DOHH2 (cell line): Measurements from ENCODE around the gene RASAL1.

Source experiments
- H3F3A ChIP-seq: fragments of 200-600 bp; sonication (generic), shearing (Covaris generic); 2 replicates; pipeline ENCODE4 v1.6.0; 2016; ENCODE audit warnings: antibody characterized with exemption, mild to moderate bottlenecking; ENCODE audit not compliant: control insufficient read depth, insufficient read depth
- H3K27ac ChIP-seq: fragments of 200-600 bp; sonication (generic); 2 replicates; pipeline ENCODE4 v1.5.1; 2014; ENCODE audit warnings: low read depth, mild to moderate bottlenecking, low read length, moderate library complexity
- H3K27me3 ChIP-seq: fragments of 200-600 bp; sonication (generic); 2 replicates; pipeline ENCODE4 v1.6.1; 2014; ENCODE audit warnings: mild to moderate bottlenecking, low read length, mixed read lengths; ENCODE audit not compliant: control insufficient read depth
- H3K36me3 ChIP-seq: fragments of 200-600 bp; sonication (generic); 2 replicates; pipeline ENCODE4 v1.6.1; 2014; ENCODE audit warnings: mild to moderate bottlenecking, low read length, moderate library complexity, mixed read lengths; ENCODE audit not compliant: control insufficient read depth
- H3K4me1 ChIP-seq: fragments of 200-600 bp; sonication (generic); 2 replicates; pipeline ENCODE4 v1.6.1; 2014; ENCODE audit warnings: mild to moderate bottlenecking, low read length, mixed read lengths; ENCODE audit not compliant: control insufficient read depth
- H3K4me2 ChIP-seq: fragments of 200-600 bp; sonication (generic); 2 replicates; pipeline ENCODE4 v1.6.0; 2014; ENCODE audit warnings: mild to moderate bottlenecking, low read length, moderate library complexity
- H3K4me3 ChIP-seq: fragments of 200-600 bp; sonication (generic); 2 replicates; pipeline ENCODE4 v1.5.1; 2014; ENCODE audit warnings: mild to moderate bottlenecking, low read length, mixed read lengths
- H3K79me2 ChIP-seq: fragments of 200-600 bp; sonication (generic); 2 replicates; pipeline ENCODE4 v1.6.1; 2014; ENCODE audit warnings: mild to moderate bottlenecking, low read length, mixed read lengths; ENCODE audit not compliant: control insufficient read depth
- H3K9me2 ChIP-seq: fragments of 200-600 bp; sonication (generic); replicated peaks from 2 replicates; pipeline ENCODE4 v1.6.1; 2014; ENCODE audit warnings: mild to moderate bottlenecking, low read length, mixed read lengths; ENCODE audit not compliant: control insufficient read depth
- H3K9me3 ChIP-seq: fragments of 200-600 bp; sonication (generic); 2 replicates; pipeline ENCODE4 v1.6.1; 2014; ENCODE audit warnings: antibody characterized with exemption, low read length, mixed read lengths; ENCODE audit not compliant: control insufficient read depth, insufficient read depth
- H4K20me1 ChIP-seq: fragments of 200-600 bp; sonication (generic); 2 replicates; pipeline ENCODE4 v1.6.0; 2014; ENCODE audit warnings: low read depth, mild to moderate bottlenecking, antibody characterized with exemption, low read length, moderate library complexity; ENCODE audit not compliant: control insufficient read depth, insufficient read depth
- CTCF ChIP-seq: fragments of 200-600 bp; sonication (generic); IDR thresholded peaks from one replicate; pipeline ENCODE4 v1.5.1; 2014; ENCODE audit warnings: antibody characterized with exemption, mild to moderate bottlenecking, low read depth, low read length; ENCODE audit not compliant: poor library complexity, severe bottlenecking
- EZH2phosphoT487 ChIP-seq: fragments of 200-600 bp; sonication (generic); IDR thresholded peaks from 2 replicates; pipeline ENCODE4 v1.6.1; 2017; ENCODE audit warnings: borderline replicate concordance, mild to moderate bottlenecking, antibody characterized with exemption, low read length, moderate library complexity, mixed read lengths

Gene RASAL1

GRCh38 chr12:113135178-113136127 lies at the start of gene RASAL1:
RASAL1 (minus strand) TSS chr12:113135761; CDS start chr12:113135462, 299 bp downstream.
- Histone ChIP-seq H3K79me2 (peaks cover 42% of the 10 kb centered on the region), H4K20me1 (no peaks in the 10 kb centered on the region), H3K4me3 (peak within 1 kb of the TSS; percentile 95), H3K4me1 (peaks cover 60% of the 10 kb centered on the region), H3K9me3 (no peaks in the 10 kb centered on the region), H3K27ac (peak within 1 kb of the TSS; percentile 51), H3K27me3 (no peaks in the 10 kb centered on the region), H3K4me2 (peak within 1 kb of the TSS; percentile 94), H3F3A (peaks cover 12% of the 10 kb centered on the region), H3K9me2 (no peaks in the 10 kb centered on the region), H3K36me3 (peaks cover 6% of the 10 kb centered on the region)
- TF ChIP-seq EZH2phosphoT487, result no peak
- TF ChIP-seq CTCF, result peak; percentile 81

DNA sequence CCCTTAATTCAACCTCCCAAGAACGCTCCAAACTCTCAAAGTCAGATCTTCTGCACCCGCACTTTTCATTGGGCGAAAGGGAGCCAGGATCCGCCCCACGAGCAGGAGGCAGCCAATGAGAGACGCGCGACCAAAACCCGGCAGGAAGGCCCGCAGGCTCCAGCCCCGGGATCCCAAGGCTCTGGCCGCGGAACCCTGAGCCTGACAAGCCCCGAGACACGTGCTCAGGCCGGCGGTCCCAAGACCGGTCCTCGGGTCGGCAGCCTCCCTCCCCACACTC lies 49.3 kb upstream of the RASAL1 start:
- Histone ChIP-seq H3K27ac (peak overlapping the region; percentile 83), H3K27me3 (no peaks in the 10 kb centered on the region), H3K9me3 (no peaks in the 10 kb centered on the region), H3K36me3 (peaks cover 75% of the 10 kb centered on the region), H3F3A (peaks cover 3% of the 10 kb centered on the region; the same call in 1 of the 2 replicates), H3K9me2 (no peaks in the 10 kb centered on the region), H3K4me2 (peak overlapping the region; percentile 92), H3K79me2 (peaks cover 90% of the 10 kb centered on the region), H4K20me1 (peaks cover 7% of the 10 kb centered on the region; the same call in 1 of the 2 replicates), H3K4me1 (peaks cover 37% of the 10 kb centered on the region), H3K4me3 (peak overlapping the region; percentile 87)
- no peak for TF ChIP-seq CTCF
- TF ChIP-seq EZH2phosphoT487, result no peak

DNA sequence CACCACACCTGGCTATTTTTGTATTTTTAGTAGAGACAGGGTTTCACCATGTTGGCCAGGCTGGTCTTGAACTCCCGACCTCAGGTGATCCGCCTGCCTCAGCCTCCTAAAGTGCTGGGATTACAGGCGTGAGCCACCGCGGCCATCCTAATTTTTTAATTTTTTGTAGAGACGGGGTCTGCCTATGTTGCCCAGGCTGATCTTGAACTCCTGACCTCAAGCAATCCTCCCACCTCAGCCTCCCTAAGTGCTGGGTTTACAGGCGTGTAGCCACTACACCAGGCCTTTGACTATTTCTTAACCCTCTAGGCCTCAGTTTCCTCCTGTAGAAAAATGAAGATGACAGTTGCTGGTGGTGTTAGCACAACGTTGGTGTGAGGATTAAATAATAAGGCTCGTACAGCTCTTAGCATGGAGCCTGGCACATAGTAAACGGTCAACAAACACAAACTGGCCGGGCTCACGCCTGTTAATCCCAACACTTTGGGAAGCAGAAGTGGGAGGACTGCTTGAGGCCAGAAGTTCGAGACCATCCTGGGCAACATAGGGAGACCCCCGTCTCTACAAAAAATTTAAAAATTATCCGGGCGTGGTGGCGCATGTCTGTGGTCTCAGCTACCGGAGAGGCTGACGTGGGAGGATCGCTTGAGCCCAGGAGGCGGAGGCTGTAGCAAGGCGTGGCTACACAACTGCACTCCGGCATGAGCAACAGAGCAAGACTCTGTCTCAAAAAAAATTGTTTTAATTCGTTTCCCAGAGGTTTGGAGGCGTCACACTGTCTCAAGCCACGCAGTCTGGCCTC lies 48.7 kb upstream of the RASAL1 start:
- Histone ChIP-seq H3K36me3 (peaks cover 78% of the 10 kb centered on the region), H3K4me2 (peak overlapping the region; percentile 92), H3K79me2 (peaks cover 88% of the 10 kb centered on the region), H3K9me3 (no peaks in the 10 kb centered on the region), H3K27me3 (no peaks in the 10 kb centered on the region), H4K20me1 (peaks cover 7% of the 10 kb centered on the region; the same call in 1 of the 2 replicates), H3K4me1 (peaks cover 37% of the 10 kb centered on the region), H3K9me2 (no peaks in the 10 kb centered on the region), H3K27ac (peak overlapping the region; percentile 83), H3F3A (peaks cover 3% of the 10 kb centered on the region; the same call in 1 of the 2 replicates), H3K4me3 (peak overlapping the region; percentile 87)
- TF ChIP-seq CTCF (no peak), EZH2phosphoT487 (no peak)
